SHP77 (cell line): ENCODE results near the gene SLC26A9.
"Not testable (repeated sequence)": the region's sequence is repeated elsewhere in the genome, so short reads cannot be mapped to it uniquely, and the experiment has no call there.

ENCODE experiments used
- DNase-seq, 2 experiments: peaks; one replicate each; lab custom pipeline; 2025; lab: John Stamatoyannopoulos, UW

SLC26A9 gene

DNA sequence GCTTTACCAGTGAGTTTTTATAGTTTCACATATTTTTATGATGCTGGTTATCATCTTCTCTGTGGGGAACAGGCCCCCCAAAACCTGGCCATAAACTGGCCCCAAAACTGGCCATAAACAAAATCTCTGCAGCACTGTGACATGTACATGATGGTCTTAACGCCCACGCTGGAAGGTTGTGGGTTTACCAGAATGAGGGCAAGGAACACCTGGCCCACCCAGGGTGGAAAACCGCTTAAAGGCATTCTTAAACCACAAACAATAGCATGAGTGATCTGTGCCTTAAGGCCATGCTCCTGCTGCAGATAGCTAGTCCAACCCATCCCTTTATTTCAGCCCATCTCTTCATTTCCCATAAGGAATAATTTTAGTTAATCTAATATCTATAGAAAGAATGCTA is 52.6 kb downstream of the SLC26A9 start:
- DNase-seq = not testable (repeated sequence)

DNA sequence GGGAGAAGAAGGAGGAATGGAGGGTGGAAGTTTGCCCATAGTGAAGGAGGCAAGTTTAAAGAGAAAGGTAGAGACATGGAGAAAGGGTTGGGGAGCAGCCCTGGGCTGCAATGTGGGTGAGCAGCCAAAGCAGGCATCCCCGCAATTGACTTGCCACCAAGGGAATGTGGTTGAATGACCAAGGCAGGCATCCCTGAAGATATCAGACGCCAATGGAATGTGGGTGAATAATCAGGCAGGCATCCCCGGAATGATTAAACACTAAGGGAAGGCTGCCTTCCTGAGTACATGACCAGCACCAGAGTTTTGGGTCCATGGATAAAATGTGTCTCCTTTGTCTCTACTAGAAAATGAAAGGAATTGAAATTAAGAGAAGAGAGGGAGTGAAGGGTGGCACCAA is 53.5 kb downstream of the SLC26A9 start:
- DNase-seq = not testable (repeated sequence)

DNA sequence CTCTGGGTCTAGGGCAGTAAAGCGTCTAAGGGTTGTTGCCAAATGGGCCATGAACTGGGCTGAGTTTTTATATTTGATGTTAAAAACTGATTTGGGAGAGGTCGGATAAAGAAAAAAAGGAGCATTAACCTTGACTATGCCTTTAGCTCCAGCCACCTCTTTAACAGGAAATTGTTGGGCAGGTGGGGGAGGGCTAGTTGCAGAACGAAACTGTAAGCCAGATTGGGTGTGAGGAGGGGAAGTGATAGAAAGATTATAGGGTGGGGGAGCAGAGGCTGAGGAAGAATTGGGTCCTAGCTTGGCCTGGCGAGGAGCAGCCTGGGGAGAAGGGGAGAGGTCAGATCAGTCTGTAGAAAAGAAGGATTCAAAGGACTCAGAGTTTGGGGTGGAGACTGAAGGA is 54.2 kb downstream of the SLC26A9 start:
- DNase-seq = not testable (repeated sequence)

GRCh38 chr1:205883792-205884191 is 59.5 kb downstream of the SLC26A9 start:
- DNase-seq = no peak

DNA sequence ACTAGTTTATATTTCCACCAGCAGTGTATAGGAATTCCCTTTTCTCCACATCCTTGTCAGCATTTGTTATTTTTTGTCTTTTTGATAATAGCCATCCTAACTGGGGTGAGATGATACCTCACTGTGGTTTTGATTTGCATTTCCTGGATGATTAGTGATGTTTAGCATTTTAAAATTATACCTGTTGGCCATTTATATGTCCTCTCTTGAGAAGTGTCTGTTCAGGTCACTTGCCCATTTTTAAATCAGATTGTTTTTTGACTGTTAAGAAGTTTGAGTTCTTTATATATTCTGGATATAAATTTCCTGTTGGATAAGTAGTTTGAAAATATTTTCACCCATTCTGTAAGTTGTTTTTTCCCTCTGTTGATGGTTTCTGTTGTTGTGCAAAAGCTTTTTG is 62.3 kb downstream of the SLC26A9 start:
- no peak for DNase-seq

GRCh38 chr1:205879974-205880373 is 63.3 kb downstream of the SLC26A9 start:
- DNase-seq = no peak

DNA sequence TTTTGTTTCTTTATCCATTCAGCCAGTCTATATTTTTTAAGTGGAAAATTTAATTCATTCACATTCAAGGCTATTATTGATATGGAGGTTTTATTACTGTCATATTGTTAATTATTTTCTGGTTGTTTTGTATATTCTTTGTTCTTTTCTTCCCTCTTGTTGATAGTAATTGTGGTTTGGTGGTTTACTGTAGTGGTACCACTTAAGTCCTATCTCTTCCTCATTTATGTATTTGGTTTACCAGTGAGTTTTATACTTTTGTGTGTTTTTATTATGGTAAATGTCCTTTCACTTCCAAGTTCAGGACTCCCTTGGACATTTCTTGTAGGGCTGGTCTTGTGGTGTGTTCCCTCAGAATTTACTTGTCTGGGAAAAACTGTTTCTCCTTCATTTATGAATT is 65.2 kb downstream of the SLC26A9 start:
- no peak for DNase-seq

- DNase-seq = not testable (repeated sequence)
Observed at GRCh38 chr1:205873148-205873547, 70.1 kb downstream of the SLC26A9 start.

- no peak for DNase-seq
Observed at GRCh38 chr1:205870236-205870635, 73.0 kb downstream of the SLC26A9 start.
